Measurements from ENCODE around the gene RPS6KA3.

DNA sequence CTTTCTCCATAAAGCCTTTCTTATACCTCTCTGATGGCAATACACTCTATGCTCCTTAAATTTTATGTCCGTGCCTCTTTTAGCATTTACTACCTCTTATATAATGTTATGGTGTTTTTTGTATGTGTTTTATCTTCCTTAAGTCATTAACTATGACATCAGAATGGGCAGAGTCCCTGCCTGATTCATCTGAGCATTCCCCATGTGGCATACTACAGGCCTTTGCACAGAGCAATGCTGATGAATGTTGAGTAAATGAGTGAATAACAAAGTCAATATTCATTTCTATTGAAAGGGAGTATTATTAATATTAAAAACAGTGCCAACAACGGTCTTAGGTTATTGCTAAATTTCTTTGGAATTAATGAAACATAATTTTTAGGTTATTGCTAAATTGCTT is 18.8 kb upstream of the RPS6KA3 start:
- no peak for TF ChIP-seq ZNF76 (CRISPR knock-in tag; IDR thresholded peaks at IDR 0.05; ENCODE audit: borderline replicate concordance)
- TF ChIP-seq BMI1 (IDR thresholded peaks at IDR 0.05; ENCODE audit: low read length): no peak
- TF ChIP-seq NFATC3 (IDR thresholded peaks at IDR 0.05): no peak
- TF ChIP-seq HCFC1 (IDR thresholded peaks at IDR 0.05; ENCODE audit: low read depth, low read length): no peak
- no peak for TF ChIP-seq SP2 (IDR thresholded peaks at IDR 0.05; ENCODE audit: extremely low read depth, low read depth, low read length, poor library complexity, severe bottlenecking)
- no peak for TF ChIP-seq FOXJ3 (CRISPR knock-in tag; IDR thresholded peaks at IDR 0.05)
